ENCODE data around the gene SHC2.
"Not testable (repeated sequence)": the region's sequence is repeated elsewhere in the genome, so short reads cannot be mapped to it uniquely, and the experiment has no call there.

SHC2 gene

DNA sequence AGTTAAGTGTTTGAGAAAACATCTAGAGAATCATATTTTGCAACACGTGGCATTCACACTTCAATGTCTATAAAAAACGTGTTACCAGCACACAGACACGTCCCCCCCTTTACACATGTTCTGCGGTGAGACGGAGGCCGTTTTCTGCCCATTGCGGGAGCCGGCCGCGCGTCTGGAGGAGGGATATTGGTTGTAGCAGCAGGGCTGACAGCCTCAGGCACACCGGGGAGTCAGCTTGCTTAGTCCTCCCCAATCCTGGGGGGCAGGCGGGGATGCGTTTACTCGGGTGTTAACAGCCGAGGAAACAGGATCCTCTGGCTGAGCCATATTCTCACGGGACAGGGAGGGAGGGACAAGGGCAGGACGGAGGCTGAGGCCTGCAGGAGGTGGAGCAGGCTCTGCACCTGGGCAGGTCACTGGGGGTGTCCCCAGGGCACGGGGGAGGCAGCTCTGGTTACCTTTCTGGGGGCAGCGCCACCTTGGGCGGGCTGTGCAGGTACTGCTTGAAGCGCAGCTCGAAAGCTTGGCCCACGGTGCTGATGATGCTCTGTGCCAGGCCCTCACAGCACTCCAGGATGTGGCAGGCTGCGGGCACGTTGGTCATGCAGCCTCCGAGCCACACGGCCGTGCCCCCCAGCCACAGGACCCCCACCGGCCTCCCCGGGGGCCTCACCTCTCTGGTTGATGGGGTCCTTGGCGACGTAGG, 25.0 kb downstream of the SHC2 start:
- Mint-ChIP-seq H3K36me3 (ENCODE audit: low read depth) (no peaks in the 10 kb centered on the region), H3K4me3 (no peak overlapping the region), H3K27ac (no peak overlapping the region), H3K4me1 (ENCODE audit: low read depth) (no peaks in the 10 kb centered on the region), H3K27me3 (peaks cover 11% of the 10 kb centered on the region), H3K9me3 (peaks cover 3% of the 10 kb centered on the region)

DNA sequence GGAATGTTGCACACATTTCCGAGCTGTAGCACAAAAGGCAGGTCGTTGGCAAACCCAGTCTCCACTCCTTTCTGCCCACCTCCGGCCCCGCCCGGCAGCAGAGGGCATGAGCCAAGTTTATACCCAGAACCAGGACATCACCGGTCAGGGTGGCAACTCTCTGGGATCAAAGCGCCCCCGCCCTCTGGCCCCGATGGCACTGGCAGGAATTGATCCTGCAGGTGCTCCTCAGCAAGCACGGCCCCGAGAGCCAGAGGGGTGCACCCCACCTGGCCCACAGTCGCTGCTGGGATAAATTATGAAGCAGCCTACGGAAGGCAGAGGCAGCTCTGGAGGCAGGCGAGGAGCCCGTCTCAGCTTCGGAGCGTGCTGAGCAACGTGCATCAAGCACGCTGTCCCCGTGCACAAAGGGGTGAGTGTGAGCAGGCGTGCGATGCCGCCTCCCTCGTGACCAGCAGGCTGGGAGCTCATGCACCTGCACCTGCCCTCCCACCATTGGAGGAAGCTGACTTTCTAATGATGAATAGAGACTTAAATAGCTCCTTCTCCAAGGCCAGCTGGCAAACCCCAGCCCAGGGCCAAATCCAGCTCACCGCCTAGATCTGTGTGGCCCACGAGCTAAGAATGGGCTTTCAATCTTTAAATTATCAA, 25.7 kb downstream of the SHC2 start:
- no peaks in the 10 kb centered on the region for H3K4me1 Mint-ChIP-seq (ENCODE audit: low read depth)
- H3K27me3 Mint-ChIP-seq = peaks cover 11% of the 10 kb centered on the region
- peaks cover 4% of the 10 kb centered on the region for H3K9me3 Mint-ChIP-seq
- no peak overlapping the region for H3K27ac Mint-ChIP-seq
- H3K36me3 Mint-ChIP-seq (ENCODE audit: low read depth) = no peaks in the 10 kb centered on the region
- no peak overlapping the region for H3K4me3 Mint-ChIP-seq

DNA sequence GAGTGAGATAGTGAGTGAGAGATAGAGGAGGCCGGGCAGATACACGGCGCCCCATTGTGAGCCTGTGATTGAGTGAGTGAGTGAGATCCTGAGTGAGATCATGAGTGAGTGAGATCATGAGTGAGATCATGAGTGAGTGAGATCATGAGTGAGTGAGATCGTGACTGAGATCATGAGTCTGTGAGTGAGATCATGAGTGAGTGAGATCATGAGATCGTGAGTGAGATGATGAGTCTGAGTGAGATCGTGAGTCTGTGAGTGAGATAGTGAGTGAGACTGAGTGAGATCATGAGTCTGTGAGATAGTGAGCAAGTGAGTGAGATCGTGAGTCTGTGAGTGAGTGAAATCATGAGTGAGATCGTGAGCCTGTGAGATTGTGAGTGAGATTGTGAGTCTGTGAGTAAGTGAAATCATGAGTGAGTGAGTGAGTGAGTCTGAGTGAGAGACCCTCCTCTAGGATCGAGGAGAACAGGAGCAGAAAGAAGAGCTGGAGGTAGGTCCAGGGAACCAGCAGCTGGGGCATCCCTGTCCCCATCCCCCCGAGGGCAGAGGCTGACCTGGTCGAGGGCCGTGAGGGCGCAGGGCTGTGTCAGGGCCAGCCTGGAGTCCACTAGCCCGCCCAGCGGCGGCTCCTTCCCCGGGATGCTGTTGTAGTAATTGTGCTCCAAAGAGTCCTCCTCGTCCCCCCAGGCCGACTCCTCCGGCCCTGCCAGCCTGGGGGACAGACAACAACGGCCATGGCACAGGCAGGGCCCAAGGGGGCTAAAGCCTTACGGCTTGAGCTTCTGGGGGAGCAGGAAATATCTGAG, 26.5 kb downstream of the SHC2 start:
- Mint-ChIP-seq H3K27ac (no peak overlapping the region), H3K36me3 (ENCODE audit: low read depth) (no peaks in the 10 kb centered on the region), H3K4me1 (ENCODE audit: low read depth) (no peaks in the 10 kb centered on the region), H3K27me3 (peaks cover 8% of the 10 kb centered on the region), H3K9me3 (peaks cover 4% of the 10 kb centered on the region), H3K4me3 (no peak overlapping the region)

DNA sequence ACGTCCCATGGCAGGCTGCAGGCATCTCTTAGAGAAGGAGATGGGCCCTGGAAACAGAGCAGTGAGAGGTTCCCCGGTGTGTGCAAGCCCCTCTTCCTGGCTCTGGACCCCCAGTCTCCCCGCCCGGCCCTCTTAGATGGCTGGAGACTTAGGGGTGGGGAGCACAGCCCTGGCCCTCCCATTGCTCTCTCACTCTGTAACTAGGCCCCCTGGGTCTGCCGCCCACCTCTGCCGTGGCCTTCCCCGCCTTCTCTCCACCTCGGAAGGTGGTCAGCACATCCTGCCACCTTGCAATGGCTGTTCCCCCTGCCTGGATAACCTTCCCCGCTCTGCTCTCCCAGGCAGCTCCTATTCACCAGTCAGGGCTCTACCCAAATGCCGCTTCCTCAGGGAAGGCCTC, 30.1 kb downstream of the SHC2 start:
- peaks cover 4% of the 10 kb centered on the region for H3K9me3 Mint-ChIP-seq
- no peaks in the 10 kb centered on the region for H3K36me3 Mint-ChIP-seq (ENCODE audit: low read depth)
- H3K4me3 Mint-ChIP-seq = no peak overlapping the region
- H3K4me1 Mint-ChIP-seq (ENCODE audit: low read depth) = no peaks in the 10 kb centered on the region
- H3K27ac Mint-ChIP-seq = no peak overlapping the region
- H3K27me3 Mint-ChIP-seq = peaks cover 2% of the 10 kb centered on the region

GRCh38 chr19:428149-428548, 32.7 kb downstream of the SHC2 start:
- Mint-ChIP-seq H3K4me3 (no peak overlapping the region), H3K27me3 (no peaks in the 10 kb centered on the region), H3K27ac (no peak overlapping the region), H3K4me1 (ENCODE audit: low read depth) (no peaks in the 10 kb centered on the region), H3K9me3 (peaks cover 4% of the 10 kb centered on the region), H3K36me3 (ENCODE audit: low read depth) (no peaks in the 10 kb centered on the region)

DNA sequence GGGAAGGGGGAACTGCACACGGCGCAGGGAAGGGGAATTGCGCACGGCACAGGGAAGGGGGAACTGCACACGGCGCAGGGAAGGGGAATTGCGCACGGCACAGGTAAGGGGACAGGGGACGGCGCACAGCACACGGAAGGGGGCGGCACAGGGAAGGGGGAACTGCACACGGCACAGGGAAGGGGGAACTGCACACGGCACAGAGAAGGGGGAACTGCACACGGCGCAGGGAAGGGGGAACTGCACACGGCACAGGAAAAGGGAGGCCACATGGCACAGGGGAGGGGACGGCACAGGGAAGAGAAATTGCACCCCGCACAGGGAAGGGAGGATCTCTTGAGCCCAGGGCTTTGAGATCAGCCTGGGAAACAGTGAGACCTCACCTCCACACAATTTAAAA, 33.2 kb downstream of the SHC2 start:
- H3K4me3 Mint-ChIP-seq; H3K27me3 Mint-ChIP-seq; H3K4me1 Mint-ChIP-seq (ENCODE audit: low read depth); H3K27ac Mint-ChIP-seq; H3K9me3 Mint-ChIP-seq; H3K36me3 Mint-ChIP-seq (ENCODE audit: low read depth): not testable (repeated sequence)

GRCh38 chr19:426725-427445, 33.9 kb downstream of the SHC2 start:
- Mint-ChIP-seq H3K36me3 (ENCODE audit: low read depth) (no peaks in the 10 kb centered on the region), H3K27me3 (no peaks in the 10 kb centered on the region), H3K4me1 (ENCODE audit: low read depth) (no peaks in the 10 kb centered on the region), H3K27ac (no peak overlapping the region), H3K4me3 (no peak overlapping the region), H3K9me3 (peaks cover 4% of the 10 kb centered on the region)

DNA sequence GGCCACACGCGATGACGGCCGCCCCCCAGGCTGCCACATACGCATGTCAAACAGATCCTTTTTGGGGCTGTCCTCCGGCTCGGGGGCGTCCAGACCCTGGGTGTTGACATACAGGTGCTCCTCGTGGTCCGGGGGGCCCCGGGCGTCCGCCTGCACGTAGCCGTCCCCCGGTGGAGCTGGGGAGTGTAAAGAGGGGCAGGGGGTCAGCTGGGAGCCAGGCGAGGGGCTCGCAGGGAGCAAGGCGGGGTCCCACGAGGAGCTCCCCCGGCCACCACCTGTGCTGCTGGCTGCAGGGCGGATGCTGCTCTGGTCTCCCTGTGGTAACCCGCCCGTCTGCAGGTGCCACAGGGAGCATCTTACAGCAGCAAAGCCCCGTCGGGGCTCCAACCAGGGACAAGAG, 35.8 kb downstream of the SHC2 start:
- no peak overlapping the region for H3K4me3 Mint-ChIP-seq
- H3K27me3 Mint-ChIP-seq = no peaks in the 10 kb centered on the region
- H3K4me1 Mint-ChIP-seq (ENCODE audit: low read depth) = no peaks in the 10 kb centered on the region

GRCh38 chr19:424546-424945, 36.3 kb downstream of the SHC2 start:
- Mint-ChIP-seq H3K9me3 (no peaks in the 10 kb centered on the region), H3K36me3 (ENCODE audit: low read depth) (no peaks in the 10 kb centered on the region), H3K4me3 (no peak overlapping the region), H3K27ac (no peak overlapping the region), H3K4me1 (ENCODE audit: low read depth) (no peaks in the 10 kb centered on the region), H3K27me3 (no peaks in the 10 kb centered on the region)

More for the DNA sequence above, 35.8 kb downstream of the SHC2 start:
- H3K9me3 Mint-ChIP-seq = no peaks in the 10 kb centered on the region
- H3K27ac Mint-ChIP-seq = no peak overlapping the region
- H3K36me3 Mint-ChIP-seq (ENCODE audit: low read depth) = no peaks in the 10 kb centered on the region

DNA sequence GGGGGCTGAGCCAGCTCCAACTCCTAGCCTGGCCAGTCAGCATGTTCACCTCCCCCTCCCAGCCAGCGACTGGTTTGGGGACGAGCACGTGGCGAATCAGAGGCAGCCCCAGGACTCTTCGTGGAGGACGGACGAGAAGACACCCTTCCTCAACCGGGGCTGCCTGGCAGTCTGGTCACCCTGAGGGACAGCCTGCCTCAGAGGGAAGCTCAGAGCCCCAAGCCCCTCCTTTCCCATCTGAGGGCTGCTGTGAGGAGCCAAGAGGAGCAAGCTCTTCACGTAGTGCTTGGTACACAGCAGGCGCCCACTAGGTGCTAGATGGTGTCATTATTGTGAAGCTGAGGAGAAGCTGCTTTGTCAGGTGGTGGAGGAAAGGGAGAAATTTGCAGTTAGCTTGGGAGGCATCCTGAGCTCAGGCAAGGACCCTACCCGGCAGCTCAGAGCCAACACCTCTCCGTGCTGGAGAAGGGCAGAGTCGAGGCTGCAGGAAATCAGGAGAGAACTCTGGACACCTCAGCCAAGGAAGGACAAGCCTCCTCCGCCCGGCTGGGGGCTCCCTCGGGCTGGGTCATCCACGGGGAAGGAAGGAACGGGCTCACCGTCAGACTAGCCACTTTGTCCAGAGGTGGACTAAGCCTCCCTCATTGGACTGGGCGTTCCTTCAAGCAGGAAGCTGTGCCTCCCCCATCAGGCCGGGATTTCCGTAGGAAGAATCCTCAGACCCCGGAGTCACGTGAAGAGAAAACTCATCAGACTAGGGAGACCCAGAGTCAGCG, 37.0 kb downstream of the SHC2 start:
- H3K36me3 Mint-ChIP-seq (ENCODE audit: low read depth) = no peaks in the 10 kb centered on the region
- H3K4me1 Mint-ChIP-seq (ENCODE audit: low read depth) = no peaks in the 10 kb centered on the region
- H3K4me3 Mint-ChIP-seq = no peak overlapping the region
- H3K27me3 Mint-ChIP-seq = no peaks in the 10 kb centered on the region
- H3K9me3 Mint-ChIP-seq = no peaks in the 10 kb centered on the region
- no peak overlapping the region for H3K27ac Mint-ChIP-seq

- not testable (repeated sequence) for H3K4me3 Mint-ChIP-seq; H3K9me3 Mint-ChIP-seq; H3K36me3 Mint-ChIP-seq (ENCODE audit: low read depth); H3K27ac Mint-ChIP-seq; H3K4me1 Mint-ChIP-seq (ENCODE audit: low read depth); H3K27me3 Mint-ChIP-seq
Observed at GRCh38 chr19:422917-423226, 38.0 kb downstream of the SHC2 start.

- Mint-ChIP-seq H3K36me3 (ENCODE audit: low read depth) (no peaks in the 10 kb centered on the region), H3K9me3 (no peaks in the 10 kb centered on the region), H3K27me3 (no peaks in the 10 kb centered on the region), H3K4me3 (no peak overlapping the region), H3K4me1 (ENCODE audit: low read depth) (no peaks in the 10 kb centered on the region), H3K27ac (no peak overlapping the region)
Observed at GRCh38 chr19:422213-422916, 38.5 kb downstream of the SHC2 start.

DNA sequence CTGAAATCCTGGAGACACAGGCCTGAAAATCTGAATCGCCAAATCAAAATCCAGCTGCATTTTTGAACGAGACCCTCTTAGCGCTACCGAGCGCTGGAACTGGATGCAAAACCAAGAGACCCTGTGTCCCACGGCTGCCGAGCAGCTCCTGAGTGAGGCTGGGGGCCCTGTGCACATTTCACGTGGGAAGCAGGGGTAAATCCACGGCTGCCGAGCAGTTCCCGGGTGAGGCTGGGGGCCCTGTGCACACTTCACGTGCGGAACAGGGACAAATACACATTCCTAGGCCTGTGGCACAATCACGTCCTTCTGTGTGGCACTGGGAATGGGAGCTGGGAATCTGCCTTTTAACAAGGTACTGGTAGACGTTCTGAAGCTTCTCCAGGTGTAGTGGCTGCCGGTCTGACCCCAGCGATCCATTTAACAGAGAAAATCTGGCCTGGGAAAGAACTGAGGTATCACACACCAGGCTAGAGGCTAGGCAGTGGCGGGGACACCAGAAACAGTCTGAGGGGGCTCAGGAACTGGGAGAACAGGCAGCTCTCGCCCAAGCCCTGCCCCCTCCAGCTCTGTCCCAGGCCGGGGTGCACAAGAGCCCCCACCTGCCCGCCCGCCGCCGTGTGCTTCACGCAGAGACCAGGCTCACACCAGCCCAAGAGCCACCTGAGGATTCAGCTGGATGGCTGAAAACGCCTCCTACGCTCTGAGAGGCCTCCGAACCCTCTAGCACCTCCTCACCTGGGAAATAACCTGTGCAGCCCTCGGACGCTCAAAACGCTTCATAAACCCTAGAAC, 40.9 kb downstream of the SHC2 start:
- no peaks in the 10 kb centered on the region for H3K4me1 Mint-ChIP-seq (ENCODE audit: low read depth)
- no peaks in the 10 kb centered on the region for H3K27me3 Mint-ChIP-seq
- H3K36me3 Mint-ChIP-seq (ENCODE audit: low read depth) = no peaks in the 10 kb centered on the region
- H3K4me3 Mint-ChIP-seq = no peak overlapping the region
- no peaks in the 10 kb centered on the region for H3K9me3 Mint-ChIP-seq
- no peak overlapping the region for H3K27ac Mint-ChIP-seq

Data from stimulated activated naive CD8-positive, alpha-beta T cell treated with anti-CD3 and anti-CD28 coated beads, Interleukin-15, Interleukin-2, amounts not matched to agents 100 ng/mL and 50 ng/mL, for 24 hours (primary cell).